HG02938 (cell line): ENCODE results near the gene CHCHD3.
"Not testable (repeated sequence)": the region's sequence is repeated elsewhere in the genome, so short reads cannot be mapped to it uniquely, and the experiment has no call there.

ENCODE experiments used
- ATAC-seq: cut with Tn5 transposase; IDR thresholded peaks from one replicate; pipeline ENCODE4 v1.9.1; 2021; ENCODE audit warnings: mild to moderate bottlenecking, moderate library complexity; ENCODE audit not compliant: unreplicated experiment

CHCHD3 gene

GRCh38 chr7:133009426-133010252, 72.3 kb downstream of the CHCHD3 start:
- ATAC-seq = no peak

GRCh38 chr7:133007961-133008360, 73.9 kb downstream of the CHCHD3 start:
- no peak for ATAC-seq

- ATAC-seq = no peak
These were observed 78.6 kb downstream of the CHCHD3 start for GRCh38 chr7:133003052-133003910.

- no peak for ATAC-seq
These were observed 80.2 kb downstream of the CHCHD3 start for GRCh38 chr7:133001727-133002126.

- ATAC-seq = no peak
These were observed 82.0 kb downstream of the CHCHD3 start for GRCh38 chr7:132999845-133000244.

GRCh38 chr7:132998763-132999162, 83.1 kb downstream of the CHCHD3 start:
- no peak for ATAC-seq

- ATAC-seq = no peak
These were observed 84.4 kb downstream of the CHCHD3 start for GRCh38 chr7:132997505-132997904.

GRCh38 chr7:132996581-132997242, 85.2 kb downstream of the CHCHD3 start:
- no peak for ATAC-seq

GRCh38 chr7:132993377-132994013, 88.4 kb downstream of the CHCHD3 start:
- no peak for ATAC-seq

- no peak for ATAC-seq
These were observed 90.0 kb downstream of the CHCHD3 start for GRCh38 chr7:132991615-132992587.

- ATAC-seq = no peak
These were observed 93.8 kb downstream of the CHCHD3 start for GRCh38 chr7:132988117-132988516.

GRCh38 chr7:132980402-132980801, 101.5 kb downstream of the CHCHD3 start:
- ATAC-seq = no peak

GRCh38 chr7:132979524-132979923, 102.4 kb downstream of the CHCHD3 start:
- no peak for ATAC-seq

GRCh38 chr7:132977234-132977633, 104.7 kb downstream of the CHCHD3 start:
- no peak for ATAC-seq

GRCh38 chr7:132972745-132973144, 109.1 kb downstream of the CHCHD3 start:
- ATAC-seq = no peak

- ATAC-seq = no peak
These were observed 111.6 kb downstream of the CHCHD3 start for GRCh38 chr7:132970257-132970656.

GRCh38 chr7:132969520-132969919, 112.4 kb downstream of the CHCHD3 start:
- ATAC-seq = no peak

GRCh38 chr7:132967470-132967848, 114.4 kb downstream of the CHCHD3 start:
- ATAC-seq = not testable (repeated sequence)

- ATAC-seq = no peak
These were observed 115.0 kb downstream of the CHCHD3 start for GRCh38 chr7:132966754-132967469.
